Activated CD4-positive, alpha-beta memory T cell treated with anti-CD3 and anti-CD28 coated beads, Interleukin-2, amount 10 ng/mL, durations not matched to agents 7 days and 5 days (primary cell): Measurements from ENCODE around the gene SULT6B1. TPM values are rescaled to one million over a fixed set of nuclear protein-coding genes. Genes with fewer than 3 reads are reported as not detected.
"Not testable (repeated sequence)": the region's sequence is repeated elsewhere in the genome, so short reads cannot be mapped to it uniquely, and the experiment has no call there.

Experiments
- CTCF ChIA-PET: fragments of 350-600 bp; sonication (Branson Sonifier 250); formaldehyde crosslinking; loops from one replicate; lab custom pipeline; 2021; ENCODE audit warnings: antibody characterized with exemption, inconsistent platforms; lab: Charles Lee
- POLR2A ChIA-PET: fragments of 350-600 bp; sonication (Branson Sonifier 250); formaldehyde crosslinking; loops from one replicate; lab custom pipeline; 2021; ENCODE audit warnings: antibody characterized with exemption; lab: Charles Lee
- DNase-seq: peaks from one replicate; pipeline ENCODE4 v3.0.0-alpha.2; 2020
- H3K27ac Mint-ChIP-seq: one replicate; pipeline ENCODE4 v1.8.0; 2021; ENCODE audit warnings: mild to moderate bottlenecking, mixed read lengths
- H3K27me3 Mint-ChIP-seq: one replicate; pipeline ENCODE4 v1.8.0; 2021; ENCODE audit warnings: mixed read lengths
- H3K36me3 Mint-ChIP-seq: one replicate; pipeline ENCODE4 v1.8.0; 2021; ENCODE audit warnings: low read depth, mixed read lengths
- H3K4me1 Mint-ChIP-seq: one replicate; pipeline ENCODE4 v1.8.0; 2021; ENCODE audit warnings: mixed read lengths
- H3K4me3 Mint-ChIP-seq: one replicate; pipeline ENCODE4 v1.8.0; 2021; ENCODE audit warnings: mild to moderate bottlenecking, mixed read lengths
- H3K9me3 Mint-ChIP-seq: one replicate; pipeline ENCODE4 v1.8.0; 2021; ENCODE audit warnings: mixed read lengths
- total RNA-seq, 2 experiments: library from RNA; stranded (reverse); gene quantifications; one replicate each; pipeline ENCODE4 v1.2.3, GENCODE V29; 2021

Gene SULT6B1
- total RNA-seq, result not detected

DNA sequence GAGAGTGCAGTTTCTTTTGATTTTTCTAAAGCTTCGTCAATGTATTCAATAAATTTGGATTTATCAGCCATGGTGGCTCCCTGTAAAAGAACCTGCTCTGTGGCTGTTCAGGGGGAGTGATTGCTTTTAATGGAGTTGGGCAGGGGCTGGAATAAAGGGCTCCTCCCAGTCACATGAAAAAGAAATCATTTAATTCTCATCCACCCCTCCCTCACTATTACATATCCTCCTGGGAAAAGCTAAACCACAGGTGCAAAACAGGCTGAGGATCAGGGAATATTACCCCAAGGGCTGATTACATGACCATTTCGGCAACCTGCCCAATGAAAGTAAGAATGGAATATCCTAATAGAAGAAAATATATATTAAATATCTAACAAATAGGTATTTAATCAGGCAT lies at the start of gene SULT6B1:
SULT6B1 (minus strand) TSS at position 101 of the 400 bp plus-strand sequence; CDS start at position 71, 30 bp downstream.
- CTCF ChIA-PET, result no interaction called here
- H3K27ac Mint-ChIP-seq, result no peak within 1 kb of the TSS
- H3K27me3 Mint-ChIP-seq, result peaks cover 18% of the 10 kb centered on the region
- POLR2A ChIA-PET, result no interaction called here
- H3K4me1 Mint-ChIP-seq, result peaks cover 7% of the 10 kb centered on the region
- no peaks in the 10 kb centered on the region for H3K9me3 Mint-ChIP-seq
- no peak within 1 kb of the TSS for H3K4me3 Mint-ChIP-seq
- no peaks in the 10 kb centered on the region for H3K36me3 Mint-ChIP-seq
- DNase-seq, result no peak

DNA sequence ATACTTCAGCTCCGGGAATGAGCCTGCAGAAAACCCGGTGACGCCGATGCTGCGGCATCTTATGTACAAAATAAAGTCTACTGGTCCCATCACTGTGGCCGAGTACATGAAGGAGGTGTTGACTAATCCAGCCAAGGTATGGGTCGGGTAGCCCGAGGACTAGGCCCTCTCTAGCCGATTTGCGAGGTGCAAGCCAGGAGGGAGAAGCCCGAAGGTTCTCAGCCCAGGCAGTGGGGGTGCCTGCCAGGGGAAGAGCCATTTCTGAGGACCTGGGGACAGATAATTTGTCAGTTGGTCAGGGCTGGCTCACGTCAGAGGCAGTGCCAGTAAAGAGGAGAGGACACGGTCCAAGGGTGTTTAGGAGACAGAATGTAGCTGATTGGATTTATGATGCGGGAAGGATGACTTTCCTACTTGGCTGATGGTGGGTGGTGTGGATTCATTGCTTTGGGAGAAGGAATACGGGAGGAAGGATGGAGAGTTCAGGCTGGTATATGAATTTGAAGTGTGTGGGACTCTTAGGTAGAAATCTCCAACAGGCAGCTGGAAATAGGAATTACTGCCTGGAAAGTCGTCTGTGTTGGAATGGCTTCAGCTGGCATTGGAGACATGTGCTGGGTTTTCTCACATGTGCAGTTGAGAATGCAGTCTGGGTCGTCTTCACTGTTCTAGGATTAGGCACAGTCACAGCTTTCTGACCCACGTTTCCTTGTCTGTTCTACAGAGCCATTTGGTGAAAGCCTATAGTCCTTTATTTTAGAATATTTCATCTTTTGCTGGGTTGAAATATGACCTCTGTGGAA lies 43.9 kb upstream of the SULT6B1 start:
- Mint-ChIP-seq H3K4me3 (no peak overlapping the region), H3K9me3 (no peaks in the 10 kb centered on the region), H3K27me3 (no peaks in the 10 kb centered on the region), H3K4me1 (peaks cover 22% of the 10 kb centered on the region), H3K36me3 (peaks cover 34% of the 10 kb centered on the region), H3K27ac (no peak overlapping the region)
- CTCF ChIA-PET, result interaction anchor here (0.7 to 2.0 kb wide), 5 partner anchors 11 to 645 kb away, joined by 3 to 8 read pairs (median 3); no protein-coding TSS in a partner anchor
- no peak for DNase-seq
- POLR2A ChIA-PET, result interaction anchor here (0.7 to 2.1 kb wide), 14 partner anchors 10 to 392 kb away, joined by 3 to 17 read pairs (median 3); partner anchors contain the start of genes CEBPZOS, EIF2AK2 and STRN

- Mint-ChIP-seq H3K27me3 (no peaks in the 10 kb centered on the region), H3K36me3 (peaks cover 36% of the 10 kb centered on the region), H3K27ac (no peak within 1 kb of the TSS), H3K4me1 (peaks cover 27% of the 10 kb centered on the region), H3K9me3 (no peaks in the 10 kb centered on the region), H3K4me3 (no peak within 1 kb of the TSS)
- ChIA-PET POLR2A (interaction anchor here (0.7 to 2.1 kb wide), 13 partner anchors 10 to 393 kb away, joined by 3 to 17 read pairs (median 4); partner anchors contain the start of genes CEBPZOS, EIF2AK2 and STRN), CTCF (interaction anchor here (0.7 to 2.0 kb wide), 5 partner anchors 12 to 646 kb away, joined by 3 to 8 read pairs (median 3); no protein-coding TSS in a partner anchor)
- DNase-seq, result peak; percentile 89
Measured at GRCh38 chr2:37231241-37232130, 43.0 kb upstream of the SULT6B1 start, which contains the start of the genes CEBPZ and NDUFAF7. CEBPZ (minus strand) TSS chr2:37231596; CDS start chr2:37231567, 29 bp downstream. NDUFAF7 (plus strand) TSS chr2:37231658; CDS start chr2:37231706, 48 bp downstream.

GRCh38 chr2:37230581-37230980 lies 42.1 kb upstream of the SULT6B1 start:
- H3K27ac Mint-ChIP-seq, result no peak overlapping the region
- ChIA-PET CTCF (no interaction called here), POLR2A (interaction anchor here (1.4 kb wide), 1 partner anchor 18 kb away, joined by 4 read pairs; no protein-coding TSS in a partner anchor)
- peaks cover 32% of the 10 kb centered on the region for H3K4me1 Mint-ChIP-seq
- H3K9me3 Mint-ChIP-seq, result no peaks in the 10 kb centered on the region
- H3K4me3 Mint-ChIP-seq, result no peak overlapping the region
- peaks cover 30% of the 10 kb centered on the region for H3K36me3 Mint-ChIP-seq
- no peak for DNase-seq
- no peaks in the 10 kb centered on the region for H3K27me3 Mint-ChIP-seq

- ChIA-PET POLR2A (no interaction called here), CTCF (no interaction called here)
- no peak for DNase-seq
- Mint-ChIP-seq H3K27ac (no peak overlapping the region), H3K27me3 (no peaks in the 10 kb centered on the region), H3K4me1 (peaks cover 33% of the 10 kb centered on the region), H3K4me3 (no peak overlapping the region), H3K36me3 (peaks cover 26% of the 10 kb centered on the region), H3K9me3 (no peaks in the 10 kb centered on the region)
Measured at GRCh38 chr2:37228788-37229187, 40.3 kb upstream of the SULT6B1 start.

- DNase-seq, result no peak
- H3K36me3 Mint-ChIP-seq, result peaks cover 42% of the 10 kb centered on the region
Measured at GRCh38 chr2:37226863-37227262, 38.4 kb upstream of the SULT6B1 start.

DNA sequence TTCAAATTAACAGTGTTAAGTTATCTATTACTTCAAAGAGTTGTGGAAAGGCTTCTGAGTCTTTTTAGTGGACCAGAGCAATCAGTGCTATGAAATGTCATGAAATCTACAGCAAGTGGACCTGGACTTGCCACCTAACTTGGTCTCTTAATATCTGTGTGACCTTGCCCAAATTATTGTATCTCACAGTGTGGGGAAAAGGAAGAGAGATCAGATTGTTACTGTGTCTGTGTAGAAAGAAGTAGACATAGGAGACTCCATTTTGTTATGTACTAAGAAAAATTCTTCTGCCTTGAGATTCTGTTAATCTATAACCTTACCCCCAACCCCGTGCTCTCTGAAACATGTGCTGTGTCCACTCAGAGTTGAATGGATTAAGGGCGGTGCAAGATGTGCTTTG lies 36.7 kb upstream of the SULT6B1 start:
- H3K9me3 Mint-ChIP-seq, CTCF ChIA-PET, POLR2A ChIA-PET, H3K27me3 Mint-ChIP-seq, DNase-seq, H3K27ac Mint-ChIP-seq, H3K4me3 Mint-ChIP-seq: not testable (repeated sequence)
- Mint-ChIP-seq H3K4me1 (peaks cover 53% of the 10 kb centered on the region), H3K36me3 (peaks cover 58% of the 10 kb centered on the region)

More at GRCh38 chr2:37226863-37227262, 38.4 kb upstream of the SULT6B1 start:
- Mint-ChIP-seq H3K4me1 (peaks cover 48% of the 10 kb centered on the region), H3K27ac (no peak overlapping the region), H3K4me3 (no peak overlapping the region), H3K27me3 (no peaks in the 10 kb centered on the region), H3K9me3 (no peaks in the 10 kb centered on the region)
- ChIA-PET CTCF (no interaction called here), POLR2A (no interaction called here)

GRCh38 chr2:37224063-37224462 lies 35.6 kb upstream of the SULT6B1 start:
- CTCF ChIA-PET, result interaction anchor here (1.0 kb wide), 1 partner anchor 653 kb away, joined by 3 read pairs; no protein-coding TSS in a partner anchor
- no peak for DNase-seq
- Mint-ChIP-seq H3K9me3 (no peaks in the 10 kb centered on the region), H3K27ac (no peak overlapping the region), H3K36me3 (peaks cover 58% of the 10 kb centered on the region), H3K4me1 (peaks cover 44% of the 10 kb centered on the region), H3K27me3 (no peaks in the 10 kb centered on the region), H3K4me3 (no peak overlapping the region)
- POLR2A ChIA-PET, result interaction anchor here (1.2 kb wide), 1 partner anchor 11 kb away, joined by 3 read pairs; no protein-coding TSS in a partner anchor

- Mint-ChIP-seq H3K4me3 (no peak overlapping the region), H3K27ac (no peak overlapping the region), H3K4me1 (peaks cover 44% of the 10 kb centered on the region), H3K9me3 (no peaks in the 10 kb centered on the region), H3K36me3 (peaks cover 62% of the 10 kb centered on the region), H3K27me3 (no peaks in the 10 kb centered on the region)
- CTCF ChIA-PET, result no interaction called here
- DNase-seq, result no peak
- POLR2A ChIA-PET, result interaction anchor here (1.2 kb wide), 1 partner anchor 10 kb away, joined by 3 read pairs; no protein-coding TSS in a partner anchor
Measured at GRCh38 chr2:37223131-37223530, 34.7 kb upstream of the SULT6B1 start.

GRCh38 chr2:37219046-37219445 lies 30.6 kb upstream of the SULT6B1 start:
- H3K36me3 Mint-ChIP-seq, result peaks cover 60% of the 10 kb centered on the region

GRCh38 chr2:37215250-37215649 lies 26.8 kb upstream of the SULT6B1 start:
- Mint-ChIP-seq H3K4me3 (no peak overlapping the region), H3K36me3 (peaks cover 52% of the 10 kb centered on the region), H3K27ac (no peak overlapping the region), H3K4me1 (no peaks in the 10 kb centered on the region), H3K9me3 (no peaks in the 10 kb centered on the region), H3K27me3 (no peaks in the 10 kb centered on the region)
- POLR2A ChIA-PET, result interaction anchor here (1.4 kb wide), 1 partner anchor 18 kb away, joined by 4 read pairs; no protein-coding TSS in a partner anchor
- CTCF ChIA-PET, result interaction anchor here (0.7 kb wide), 1 partner anchor 295 kb away, joined by 5 read pairs; no protein-coding TSS in a partner anchor
- DNase-seq, result no peak

More at GRCh38 chr2:37219046-37219445, 30.6 kb upstream of the SULT6B1 start:
- H3K9me3 Mint-ChIP-seq, result no peaks in the 10 kb centered on the region
- ChIA-PET CTCF (interaction anchor here (0.7 to 0.9 kb wide), 2 partner anchors 19 to 43 kb away, joined by 3 to 4 read pairs; no protein-coding TSS in a partner anchor), POLR2A (no interaction called here)
- peaks cover 23% of the 10 kb centered on the region for H3K4me1 Mint-ChIP-seq
- H3K27ac Mint-ChIP-seq, result no peak overlapping the region
- no peak for DNase-seq
- no peak overlapping the region for H3K4me3 Mint-ChIP-seq
- H3K27me3 Mint-ChIP-seq, result no peaks in the 10 kb centered on the region

DNA sequence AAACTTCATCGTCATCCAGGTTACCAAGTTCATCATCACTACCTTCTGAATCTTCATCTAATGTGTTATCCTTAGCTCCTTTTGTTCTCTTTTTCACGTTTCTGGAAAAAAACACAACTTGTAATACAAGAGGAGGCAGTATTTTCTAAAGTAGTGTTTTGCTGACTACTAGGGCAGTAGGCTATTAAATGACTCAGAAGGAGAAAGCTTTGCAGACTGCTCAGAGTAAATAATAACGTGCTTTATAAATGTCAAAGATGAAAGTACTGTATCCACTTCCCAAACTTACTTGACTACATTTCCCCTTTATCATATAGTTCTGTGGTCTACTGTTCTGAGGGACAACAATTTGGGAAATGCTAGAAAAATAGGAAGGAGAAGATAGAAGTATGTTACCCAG lies 23.5 kb upstream of the SULT6B1 start:
- POLR2A ChIA-PET, result interaction anchor here (0.6 kb wide), 2 partner anchors 54 to 659 kb away, joined by 3 to 4 read pairs; no protein-coding TSS in a partner anchor
- Mint-ChIP-seq H3K9me3 (peaks cover 15% of the 10 kb centered on the region), H3K27ac (no peak overlapping the region), H3K36me3 (peaks cover 75% of the 10 kb centered on the region), H3K27me3 (no peaks in the 10 kb centered on the region), H3K4me1 (peaks cover 7% of the 10 kb centered on the region), H3K4me3 (no peak overlapping the region)
- CTCF ChIA-PET, result interaction anchor here (1.0 kb wide), 1 partner anchor 43 kb away, joined by 4 read pairs; no protein-coding TSS in a partner anchor
- DNase-seq, result no peak
